HG02981 (cell line): ENCODE data around the gene KCNN1.
A peak's percentile ranks its signal among the peaks of the same experiment; 100 is the strongest.

ENCODE experiments used
- ATAC-seq: cut with Tn5 transposase; IDR thresholded peaks from one replicate; pipeline ENCODE4 v1.9.1; 2021; ENCODE audit warnings: mild to moderate bottlenecking, moderate library complexity; ENCODE audit not compliant: unreplicated experiment

The KCNN1 gene

GRCh38 chr19:17946965-17947784 is 19.7 kb upstream of the KCNN1 start:
- peak; percentile 13 for ATAC-seq

DNA sequence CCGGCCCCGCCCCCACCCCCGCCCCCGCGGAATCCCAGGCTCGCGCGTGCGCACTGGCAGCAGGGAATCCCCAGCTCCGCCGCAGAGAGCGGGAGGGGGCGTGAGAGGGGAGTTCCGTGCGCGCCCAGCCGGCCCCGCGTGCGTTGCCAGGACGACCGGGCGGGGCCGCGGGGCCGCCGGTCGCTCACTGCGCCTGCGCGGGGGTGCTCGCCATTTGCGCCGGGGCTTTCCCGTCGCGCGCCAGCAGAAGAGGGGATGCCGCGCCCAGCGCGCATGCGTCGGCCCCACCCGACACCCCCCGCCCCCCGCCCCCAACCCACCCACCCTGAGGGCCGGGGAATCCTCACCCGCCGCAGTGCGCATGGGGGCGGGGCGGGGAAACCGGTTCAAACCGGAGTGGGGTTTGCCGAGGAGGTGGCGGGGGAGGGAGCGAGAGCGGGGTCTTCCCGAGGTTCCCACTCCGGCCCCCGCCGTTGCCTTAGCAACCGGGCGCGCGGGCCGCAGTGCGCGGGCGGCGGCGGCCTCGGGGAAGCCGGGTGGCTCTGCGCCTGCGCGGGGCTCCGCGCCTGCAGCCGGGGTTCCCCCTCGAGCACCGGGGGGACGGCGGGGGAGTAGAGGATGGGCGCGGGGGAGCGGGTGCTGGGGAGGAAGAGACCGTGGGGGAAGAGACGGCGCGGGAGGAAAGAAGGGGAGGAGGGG is 18.9 kb upstream of the KCNN1 start:
- ATAC-seq = peak; percentile 53

DNA sequence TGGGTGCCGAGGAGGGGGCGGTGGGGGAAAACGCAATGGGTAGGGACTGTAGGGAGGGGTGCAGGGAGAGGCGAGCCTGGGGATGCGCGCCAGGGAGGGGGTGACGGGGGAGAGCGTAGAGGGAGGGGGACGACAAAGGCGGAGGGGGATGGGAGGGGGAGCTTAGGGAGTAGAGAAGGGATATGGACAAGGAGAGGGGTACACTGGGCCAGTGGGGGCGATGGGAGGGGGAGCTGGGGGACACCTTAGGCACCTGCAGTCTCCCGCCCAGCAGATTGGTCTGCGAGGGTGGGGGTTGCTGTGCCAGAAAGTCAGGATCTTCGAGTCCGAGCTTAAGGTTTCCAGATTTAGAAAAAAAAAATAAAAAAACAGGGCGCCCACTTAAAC is 18.4 kb upstream of the KCNN1 start:
- no peak for ATAC-seq

DNA sequence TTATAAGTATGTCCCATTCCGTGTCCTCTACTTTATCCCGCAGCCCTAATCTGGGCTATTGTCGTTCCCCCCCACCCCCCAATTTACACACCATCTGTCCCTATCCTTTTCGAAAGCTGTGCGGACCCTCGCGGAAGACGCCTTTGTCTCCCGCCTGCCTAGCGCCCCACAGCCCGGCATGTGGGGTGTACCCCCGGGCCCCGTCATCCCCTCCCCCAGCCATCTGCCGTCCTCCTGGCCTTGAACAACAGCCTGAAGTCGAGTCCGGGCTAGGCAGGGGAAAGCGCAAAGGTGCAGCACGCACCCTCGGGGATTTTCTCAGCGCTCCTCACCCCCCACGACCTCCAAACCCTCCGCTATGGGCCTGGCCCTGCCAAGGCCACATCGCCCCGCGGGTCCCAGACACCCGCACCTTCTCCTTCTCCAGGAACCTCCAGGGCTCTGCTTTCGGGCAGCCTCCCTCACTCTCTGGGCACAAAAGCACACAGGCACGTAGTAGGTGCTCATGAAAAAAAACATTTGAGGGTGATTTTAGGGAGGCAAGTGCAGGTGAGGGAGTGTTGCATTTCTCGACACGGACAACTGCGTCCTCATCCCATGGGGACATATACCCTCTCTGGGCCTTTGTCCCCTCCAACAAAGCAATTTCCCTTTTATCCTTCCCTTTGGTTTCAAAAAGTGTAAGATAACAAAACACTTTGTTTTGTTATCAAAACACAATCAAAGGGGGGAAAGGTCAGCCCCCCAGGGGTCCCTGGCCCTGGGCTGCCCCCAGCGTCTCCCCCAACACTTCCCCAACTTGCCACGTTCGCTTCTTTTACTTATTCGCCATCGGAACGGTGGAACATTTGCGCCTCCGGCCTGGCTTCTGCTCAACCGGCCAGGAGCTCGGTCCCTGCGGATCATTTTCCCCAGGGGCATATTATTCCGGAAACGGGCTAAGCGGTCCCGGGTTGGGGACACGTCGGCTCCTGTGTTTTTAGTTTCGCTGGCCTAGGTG is 17.7 kb upstream of the KCNN1 start:
- ATAC-seq = no peak

DNA sequence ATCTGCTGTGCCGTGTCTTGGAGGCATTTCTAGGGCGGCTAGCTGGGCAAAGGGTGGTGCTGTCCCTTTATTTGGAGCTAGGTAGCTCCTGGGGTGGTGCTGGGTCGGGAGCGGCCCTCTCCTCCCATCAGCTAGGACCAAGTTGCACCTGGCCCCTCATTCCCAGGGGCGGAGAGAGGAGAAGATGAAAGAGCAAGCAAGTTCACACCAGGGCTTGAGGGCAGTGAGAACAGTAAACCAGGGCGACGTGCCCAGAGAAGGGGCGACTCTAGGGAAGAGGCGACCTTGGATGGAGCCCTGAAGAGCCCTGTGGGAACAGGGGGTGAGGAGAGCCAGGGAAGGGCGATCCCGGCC is 17.0 kb upstream of the KCNN1 start:
- ATAC-seq = no peak

DNA sequence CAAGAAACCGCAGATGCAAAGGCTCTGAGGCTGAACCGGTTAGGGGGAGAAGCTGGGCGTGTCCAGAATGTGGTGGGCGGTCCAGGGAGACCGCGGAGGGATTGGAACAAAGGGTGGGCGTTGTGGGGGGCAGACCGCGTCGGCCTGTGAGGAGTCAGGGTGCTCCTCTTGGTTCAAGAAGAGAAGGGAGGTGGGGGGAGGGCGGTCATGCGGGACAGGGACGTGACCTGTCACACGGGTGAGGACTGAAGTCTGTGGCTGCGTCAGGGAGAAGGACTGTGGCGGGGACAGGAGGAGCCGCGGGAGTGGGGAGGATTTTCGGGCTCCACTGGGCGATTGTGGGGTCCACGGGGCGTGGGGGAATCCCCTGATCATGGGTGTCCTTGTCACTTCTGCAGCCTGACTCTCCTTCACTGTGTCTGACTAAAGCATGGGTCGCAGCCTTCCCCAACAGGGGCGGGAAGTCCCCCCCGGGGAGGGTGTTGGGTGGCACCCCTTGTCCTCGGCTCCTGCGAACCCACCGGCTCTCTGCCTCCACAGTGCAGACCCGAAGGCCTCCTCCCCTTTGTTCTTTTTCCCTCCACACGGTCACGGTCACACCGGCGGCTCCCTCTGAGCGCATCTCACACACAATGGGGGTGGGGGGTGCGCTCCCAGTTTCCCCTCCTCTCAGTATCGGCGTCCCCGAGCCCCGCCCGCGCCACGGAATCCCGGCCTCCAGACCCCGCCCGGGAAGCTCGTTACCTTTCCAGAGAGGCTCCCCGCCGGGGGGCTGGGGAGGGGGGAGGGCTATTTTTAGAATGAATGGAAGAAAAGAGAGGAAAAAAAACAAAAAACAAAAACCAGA is 16.4 kb upstream of the KCNN1 start:
- ATAC-seq = no peak

- ATAC-seq = no peak
These were observed 15.5 kb upstream of the KCNN1 start for GRCh38 chr19:17951157-17951989.

- no peak for ATAC-seq
These were observed 14.6 kb upstream of the KCNN1 start for GRCh38 chr19:17951990-17952976.

- no peak for ATAC-seq
These were observed 13.5 kb upstream of the KCNN1 start for GRCh38 chr19:17953316-17953801.

- no peak for ATAC-seq
These were observed 13.0 kb upstream of the KCNN1 start for GRCh38 chr19:17953869-17954268.

DNA sequence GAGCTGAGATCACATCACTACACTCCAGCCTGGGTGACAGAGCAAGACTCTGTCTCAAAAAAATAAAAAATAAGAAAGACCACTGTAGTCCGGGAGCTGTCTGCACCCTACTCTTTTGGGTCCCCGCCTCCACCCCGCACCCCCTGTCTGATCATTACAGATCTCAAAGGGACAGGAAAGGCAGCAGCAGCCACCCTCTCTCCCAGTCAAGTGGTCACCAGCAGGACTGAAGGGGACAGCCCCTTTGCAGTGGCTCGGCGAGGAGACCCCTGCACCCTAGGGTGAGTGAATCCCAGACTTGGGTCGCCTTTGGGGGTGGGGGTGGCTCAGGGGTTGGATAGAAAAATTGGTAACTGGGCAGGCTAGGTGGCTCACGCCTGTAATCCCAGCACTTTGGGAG is 12.5 kb upstream of the KCNN1 start:
- ATAC-seq = no peak

DNA sequence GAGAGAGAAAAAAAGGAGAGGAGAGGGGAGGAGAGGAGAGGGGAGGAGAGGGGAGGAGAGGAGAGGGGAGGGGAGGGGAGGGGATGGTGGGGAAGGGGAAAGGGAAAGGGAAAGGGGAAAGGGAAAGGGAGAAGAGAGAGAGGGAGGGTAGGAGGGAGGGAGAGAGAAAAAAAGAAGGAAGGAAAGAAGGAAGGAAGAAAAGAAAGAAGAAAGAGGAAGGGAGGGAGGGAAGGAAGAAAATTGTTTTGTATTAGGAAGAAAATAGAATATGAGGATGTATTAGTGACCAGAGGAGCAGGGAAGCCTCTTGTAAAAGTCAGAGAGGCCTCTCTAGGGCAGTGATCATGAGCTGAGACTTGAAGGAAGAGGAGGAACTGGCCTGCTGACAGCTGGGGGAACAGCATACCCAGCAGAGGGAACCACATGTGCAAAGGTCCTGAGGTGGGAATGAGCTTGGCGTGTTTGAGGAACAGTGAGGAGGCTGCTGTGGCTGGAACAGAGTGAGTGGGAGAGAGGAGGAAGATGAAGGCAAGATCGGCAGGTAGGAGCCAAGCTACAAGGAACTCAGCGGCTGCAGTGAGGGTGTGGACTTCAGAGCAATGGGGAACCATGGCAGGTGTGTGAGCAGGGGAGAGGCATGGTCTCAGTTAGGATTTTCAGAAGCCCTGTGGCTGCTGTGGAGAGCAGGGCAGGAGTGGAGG is 9.6 kb upstream of the KCNN1 start:
- ATAC-seq = no peak

- no peak for ATAC-seq
These were observed 9.0 kb upstream of the KCNN1 start for GRCh38 chr19:17957885-17958284.

GRCh38 chr19:17963936-17964691 is 2.8 kb upstream of the KCNN1 start:
- ATAC-seq = no peak

DNA sequence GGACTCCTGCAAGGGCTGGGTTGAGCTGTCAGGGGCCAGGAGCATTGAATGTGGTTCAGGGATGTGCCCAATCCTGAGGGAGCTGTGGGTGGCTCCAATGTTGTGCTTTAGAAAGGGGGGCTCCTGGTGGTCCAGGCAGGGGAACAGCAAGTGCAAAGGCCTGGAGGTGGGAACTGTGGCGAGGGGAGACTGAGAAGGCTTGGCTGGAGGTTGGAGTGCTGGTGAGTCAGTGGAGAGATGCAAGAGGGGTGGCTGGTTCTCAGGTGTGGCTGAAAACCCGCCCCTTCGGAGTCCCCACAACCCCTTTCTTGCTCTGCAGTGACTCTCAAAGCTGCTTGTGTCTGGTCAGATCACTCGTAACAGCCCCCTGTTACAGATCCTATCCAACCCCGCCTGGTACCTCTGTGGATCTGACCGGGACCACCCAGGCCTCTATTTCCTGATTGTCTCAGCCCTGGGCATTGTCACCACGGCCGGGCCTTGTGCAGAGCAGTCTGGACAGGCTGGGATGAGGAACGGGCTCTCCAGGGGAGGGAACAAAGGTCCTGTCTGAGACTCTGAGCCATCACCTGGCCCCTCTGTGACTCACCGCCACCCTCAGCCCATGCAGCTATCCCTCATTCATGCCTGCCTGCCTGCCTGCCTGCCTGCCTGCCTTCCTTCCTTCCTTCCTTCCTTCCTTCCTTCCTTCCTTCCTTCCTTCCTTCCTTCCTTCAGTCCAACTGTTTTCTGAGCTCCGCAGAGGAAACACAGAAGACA is 1.4 kb upstream of the KCNN1 start:
- ATAC-seq = no peak

DNA sequence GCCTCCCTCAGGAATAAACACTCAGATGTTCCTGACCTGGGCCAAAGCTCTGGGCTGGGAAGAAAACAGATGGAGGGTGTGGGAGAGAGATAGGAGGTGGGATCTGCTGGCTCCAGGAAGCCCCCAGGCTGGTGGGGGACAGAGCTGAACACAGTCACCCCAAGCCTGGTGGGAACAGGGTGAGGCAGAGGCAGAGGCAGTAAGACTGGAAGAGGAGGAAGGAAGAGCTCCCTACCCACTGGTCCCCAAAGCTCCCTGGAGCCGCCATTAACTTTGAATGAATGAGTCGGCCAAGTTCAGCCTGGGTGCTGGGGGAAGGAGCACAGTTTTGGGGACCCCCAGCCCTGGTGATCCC is 801 bp upstream of the KCNN1 start:
- ATAC-seq = no peak
